IMR-90 (cell line): ENCODE measurements around the gene CBX8. TPM values are rescaled to one million over a fixed set of nuclear protein-coding genes. Genes with fewer than 3 reads are reported as not detected.

Experiments
- ATAC-seq: fragments of 200-7000 bp; cut with Tn5 transposase; 2 replicates; pipeline ENCODE4 v1.9.1; 2020; ENCODE audit warnings: low read depth, mild to moderate bottlenecking, moderate library complexity
- BruUV-seq: library from RNA; stranded (reverse); fragments of 400-500 nt; replicated peaks from 2 replicates; lab custom pipeline; 2021; lab: Mats Ljungman, UMichigan
- CTCF ChIA-PET: fragments of 300-600 bp; formaldehyde crosslinking; extraction: SDS; loops from one replicate; lab custom pipeline; 2021; ENCODE audit warnings: antibody characterized with exemption; lab: Yijun Ruan, JAX
- POLR2A ChIA-PET: fragments of 300-600 bp; sonication (Branson Sonifier 250); formaldehyde crosslinking; loops from one replicate; lab custom pipeline; 2022; ENCODE audit warnings: antibody characterized with exemption; ENCODE audit not compliant: unreplicated experiment; lab: Charles Lee
- DNase-seq: peaks from one replicate; pipeline ENCODE4 v3.0.0; 2013
- H2AFZ ChIP-seq: replicated peaks from 2 replicates; pipeline ENCODE3; 2013; ENCODE audit warnings: low read length, mild to moderate bottlenecking; ENCODE audit not compliant: poor library complexity
- H2AK5ac ChIP-seq: 2 replicates; pipeline ENCODE4 v1.6.1; 2013; ENCODE audit warnings: low read depth, low read length, inconsistent platforms
- H2AK9ac ChIP-seq: replicated peaks from 2 replicates; pipeline ENCODE3; 2013; ENCODE audit warnings: mild to moderate bottlenecking, low read depth, low read length, moderate library complexity; ENCODE audit not compliant: poor library complexity
- H2BK120ac ChIP-seq: 2 replicates; pipeline ENCODE4 v1.6.1; 2013; ENCODE audit warnings: low read depth, low read length, inconsistent platforms
- H2BK15ac ChIP-seq: 3 replicates; pipeline ENCODE4 v1.6.1; 2013; ENCODE audit warnings: low read depth, low read length, inconsistent platforms
- H2BK20ac ChIP-seq: 2 replicates; pipeline ENCODE4 v1.6.1; 2013; ENCODE audit warnings: low read depth, mild to moderate bottlenecking, inconsistent platforms, low read length, moderate library complexity
- H2BK5ac ChIP-seq: 2 replicates; pipeline ENCODE4 v1.6.1; 2013; ENCODE audit warnings: mild to moderate bottlenecking, low read depth, low read length, inconsistent platforms; ENCODE audit not compliant: poor library complexity, severe bottlenecking
- H3K14ac ChIP-seq: replicated peaks from 2 replicates; pipeline ENCODE4 v1.6.1; 2013; ENCODE audit warnings: low read depth, low read length, inconsistent platforms
- H3K18ac ChIP-seq: 2 replicates; pipeline ENCODE4 v1.6.1; 2013; ENCODE audit warnings: low read depth, low read length, control low read depth
- H3K23ac ChIP-seq: 2 replicates; pipeline ENCODE4 v1.6.1; 2013; ENCODE audit warnings: low read depth, low read length, inconsistent platforms
- H3K27ac ChIP-seq: 2 replicates; pipeline ENCODE4 v1.5.1; 2013; ENCODE audit warnings: mild to moderate bottlenecking, control low read depth, low read length; ENCODE audit not compliant: insufficient read depth
- H3K27me3 ChIP-seq: 2 replicates; pipeline ENCODE4 v1.6.1; 2013; ENCODE audit warnings: low read length; ENCODE audit not compliant: control insufficient read depth, insufficient read depth
- H3K36me3 ChIP-seq: 2 replicates; pipeline ENCODE4 v1.6.1; 2013; ENCODE audit warnings: low read length, mixed read lengths; ENCODE audit not compliant: control insufficient read depth, insufficient read depth
- H3K4ac ChIP-seq: 2 replicates; pipeline ENCODE4 v1.6.1; 2013; ENCODE audit warnings: low read depth, low read length, inconsistent platforms
- H3K4me1 ChIP-seq: 2 replicates; pipeline ENCODE4 v1.6.1; 2013; ENCODE audit warnings: low read length, mixed read lengths; ENCODE audit not compliant: control insufficient read depth, insufficient read depth
- H3K4me2 ChIP-seq: 2 replicates; pipeline ENCODE4 v1.6.1; 2013; ENCODE audit warnings: low read depth, mild to moderate bottlenecking, control low read depth, low read length, moderate library complexity
- H3K4me3 ChIP-seq: 2 replicates; pipeline ENCODE4 v1.5.1; 2013; ENCODE audit warnings: low read depth, mild to moderate bottlenecking, control low read depth, low read length, moderate library complexity; ENCODE audit not compliant: insufficient read depth
- H3K56ac ChIP-seq: 2 replicates; pipeline ENCODE4 v1.6.1; 2013; ENCODE audit warnings: low read length, inconsistent platforms; ENCODE audit not compliant: insufficient read depth; ENCODE audit errors: extremely low read depth
- H3K79me1 ChIP-seq, 2 experiments: 2 replicates each; pipeline ENCODE4 v1.6.1; 2013; ENCODE audit warnings: low read length in 2 of 2, inconsistent platforms in 1 of 2, low read depth in 1 of 2
- H3K9ac ChIP-seq: 2 replicates; pipeline ENCODE4 v1.6.1; 2013; ENCODE audit warnings: low read depth, low read length, control low read depth
- H3K9me1 ChIP-seq: 2 replicates; pipeline ENCODE4 v1.6.1; 2013; ENCODE audit warnings: low read length, inconsistent platforms; ENCODE audit not compliant: insufficient read depth
- H3K9me3 ChIP-seq: 2 replicates; pipeline ENCODE4 v1.6.1; 2013; ENCODE audit warnings: low read length; ENCODE audit not compliant: control insufficient read depth, insufficient read depth
- H4K20me1 ChIP-seq: 2 replicates; pipeline ENCODE4 v1.6.1; 2013; ENCODE audit warnings: low read length, inconsistent platforms; ENCODE audit not compliant: insufficient read depth
- H4K5ac ChIP-seq: 2 replicates; pipeline ENCODE4 v1.6.1; 2013; ENCODE audit warnings: mild to moderate bottlenecking, low read depth, low read length, control low read depth
- H4K8ac ChIP-seq, 2 experiments: 2 replicates each; pipeline ENCODE4 v1.6.1; 2013; ENCODE audit warnings: low read depth in 2 of 2, low read length in 2 of 2, control low read depth in 1 of 2, inconsistent platforms in 1 of 2
- H4K91ac ChIP-seq: 2 replicates; pipeline ENCODE4 v1.6.1; 2013; ENCODE audit warnings: low read depth, low read length, inconsistent platforms; ENCODE audit not compliant: insufficient read depth
- CEBPB ChIP-seq: IDR thresholded peaks from 2 replicates; pipeline ENCODE4 v1.6.1; 2012; ENCODE audit warnings: low read depth, low read length, improper control_type of control experiment
- MXI1 ChIP-seq: IDR thresholded peaks from 2 replicates; pipeline ENCODE4 v1.6.1; 2012; ENCODE audit warnings: low read depth, mild to moderate bottlenecking, low read length, moderate library complexity, borderline replicate concordance
- USF2 ChIP-seq: fragments of 150-350 bp; IDR thresholded peaks from 2 replicates; pipeline ENCODE4 v1.6.1; 2017; ENCODE audit warnings: mild to moderate bottlenecking, antibody characterized with exemption, low read length, low read depth
- WGBS, 2 experiments: methylation state at CpG; one replicate each; pipeline versions ENCODE4 v1.1.5 to v1.1.7; 2013; ENCODE audit warnings: missing lambda C conversion rate in 2 of 2; ENCODE audit not compliant: insufficient read length in 1 of 2; ENCODE audit errors: extremely low coverage in 2 of 2; 5-methylcytosine and 5-hydroxymethylcytosine counted together
- dilution Hi-C: fragments of 300-500 bp; cut with HindIII; formaldehyde crosslinking; loops from one replicate; pipeline ENCODE4 v1.14.3; 2018; ENCODE audit warnings: low sequenced_read_pairs; ENCODE audit not compliant: unreplicated experiment
- in situ Hi-C: fragments of 300-500 bp; cut with MboI; formaldehyde crosslinking; loops from 3 replicates; pipeline ENCODE4 v1.14.3; 2019; ENCODE audit warnings: low sequenced_read_pairs, inconsistent platforms, mixed read lengths
- intact Hi-C: fragments of 100-400 bp; cut with micrococcal nuclease; formaldehyde crosslinking; loops from 2 replicates; pipeline ENCODE4 v1.10.0; 2022
- polyA plus RNA-seq, 3 experiments: library from polyadenylated mRNA; depleted of rRNA; stranded (reverse); fragments of >200 nt; gene quantifications; 2 replicates each; pipeline ENCODE4 v1.2.3, GENCODE V29; 2012; ENCODE audit warnings: low replicate concordance in 1 of 3
- total RNA-seq: library from RNA; depleted of rRNA; stranded (reverse); fragments of >200 nt; gene quantifications from 2 replicates; pipeline ENCODE4 v1.2.3, GENCODE V29; 2012

CBX8 gene
- total and polyA plus RNA-seq, 2 of the 4 experiments (the other 2 are of a cell fraction) = 3.2 to 5.4 TPM

GRCh38 chr17:79765708-79766107 is 31.2 kb downstream of the CBX8 start:
- DNase-seq (no peak), ATAC-seq (no peak)
- H3K9me1 ChIP-seq = no peaks in the 10 kb centered on the region
- no peak overlapping the region for H4K91ac ChIP-seq
- H3K27me3 ChIP-seq = peaks cover 23% of the 10 kb centered on the region
- no peaks in the 10 kb centered on the region for H3K79me1 ChIP-seq
- no TSS peak for BruUV-seq
- H2AK9ac ChIP-seq = no peak overlapping the region
- no peak overlapping the region for H4K5ac ChIP-seq
- H2BK20ac ChIP-seq = no peak overlapping the region
- in situ Hi-C loops (no loop called here), dilution Hi-C loops (no loop called here), intact Hi-C loops (no loop called here)
- H2BK5ac ChIP-seq = no peak overlapping the region
- no peak overlapping the region for H3K4ac ChIP-seq
- H3K18ac ChIP-seq = no peak overlapping the region
- ChIA-PET POLR2A (no interaction called here), CTCF (interaction anchor here (0.7 kb wide), 1 partner anchor 162 kb away, joined by 6 read pairs; no protein-coding TSS in a partner anchor)
- no peak overlapping the region for H2BK120ac ChIP-seq
- no peak overlapping the region for H3K4me3 ChIP-seq
- no peak overlapping the region for H3K14ac ChIP-seq
- H4K8ac ChIP-seq = no peak overlapping the region
- no peak for TF ChIP-seq MXI1
- no peak for TF ChIP-seq USF2
- no peak for TF ChIP-seq CEBPB
- H3K4me1 ChIP-seq = no peaks in the 10 kb centered on the region
- H4K20me1 ChIP-seq = no peaks in the 10 kb centered on the region
- H2AK5ac ChIP-seq = no peak overlapping the region
- H3K56ac ChIP-seq = no peak overlapping the region
- H3K27ac ChIP-seq = no peak overlapping the region
- H2BK15ac ChIP-seq = no peak overlapping the region
- no peaks in the 10 kb centered on the region for H3K9me3 ChIP-seq
- H3K4me2 ChIP-seq = no peak overlapping the region
- H3K36me3 ChIP-seq = no peaks in the 10 kb centered on the region
- no CpG with 5 or more reads among the region's 3 CpGs for WGBS, 2 experiments
- no peak overlapping the region for H3K9ac ChIP-seq
- H3K23ac ChIP-seq = no peak overlapping the region
- no peak overlapping the region for H2AFZ ChIP-seq
